ENCODE data around the gene C4orf50. TPM values are rescaled to one million over a fixed set of nuclear protein-coding genes. Genes with fewer than 3 reads are reported as not detected.

The C4orf50 gene
- total and polyA plus RNA-seq, 2 of the 13 experiments (the other 11 are each of a cell fraction or from before 2014, with no cell fraction given), result not detected

- H3K4me3 ChIP-seq (replicated peaks in 1 of 3; ENCODE audit: insufficient read depth in 1 of 3, low read depth in 2 of 3, low read length in 3 of 3), result no peak overlapping the region
- ATAC-seq (peak; percentile 43; the same call in 2 of the 3 replicates), FAIRE-seq (no peak), DNase-seq (ENCODE audit: low spot score) (no peak)
- H3K9ac ChIP-seq (ENCODE audit: insufficient read depth, low read depth, low read length), result no peak overlapping the region
- H3K79me2 ChIP-seq (ENCODE audit: insufficient read depth, low read length), result no peaks in the 10 kb centered on the region
- H4K20me1 ChIP-seq (ENCODE audit: insufficient read depth, low read length), result no peaks in the 10 kb centered on the region
- POLR2A ChIA-PET, result no interaction called here
- peak; percentile 80; the same call in 1 of the 2 replicates for TF ChIP-seq ZNF768 (CRISPR knock-in tag; IDR thresholded peaks at IDR 0.05)
- TF ChIP-seq ZFP91 (CRISPR knock-in tag; IDR thresholded peaks at IDR 0.05; ENCODE audit: borderline replicate concordance), result no peak
- TF ChIP-seq ZNF567 (CRISPR knock-in tag; IDR thresholded peaks at IDR 0.05; ENCODE audit: borderline replicate concordance), result no peak
- TF ChIP-seq ZNF124 (CRISPR knock-in tag; IDR thresholded peaks at IDR 0.05), result no peak
- TF ChIP-seq HMG20A (CRISPR knock-in tag; IDR thresholded peaks at IDR 0.05; ENCODE audit: borderline replicate concordance), result no peak
- no peak for TF ChIP-seq ZBTB7B (CRISPR knock-in tag; IDR thresholded peaks at IDR 0.05)
- no peak for TF ChIP-seq NBN (conservative IDR thresholded peaks at IDR 0.05)
- H3K4me1 ChIP-seq (ENCODE audit: insufficient read depth, low read length), result no peaks in the 10 kb centered on the region
- in situ Hi-C loops (cut with HindIII; ENCODE audit: extremely low pct_ligation_motif_present, low pct_unique_long_range_greater_than_20kb), result no loop called here
- no peaks in the 10 kb centered on the region for H3K36me3 ChIP-seq (replicated peaks in 1 of 2; ENCODE audit: control insufficient read depth in 1 of 2, insufficient read depth in 2 of 2, low read length in 2 of 2)
- H3K27ac ChIP-seq (ENCODE audit: extremely low read length, insufficient read depth, low read length), result no peak overlapping the region
- CTCF ChIA-PET (ENCODE audit: low intra/inter-chr PET ratio, low total read pairs), result no interaction called here
- H2AFZ ChIP-seq (ENCODE audit: low read length), result no peak overlapping the region
- intact Hi-C loops (cut with micrococcal nuclease; ENCODE audit: unreplicated experiment), result no loop called here
- BruUV-seq (replicated peaks), result no TSS peak
- no peaks in the 10 kb centered on the region for H3K9me3 ChIP-seq (ENCODE audit: low read length)
- peaks cover 3 to 33% of the 10 kb centered on the region in 2 experiments for H3K27me3 ChIP-seq (ENCODE audit: control insufficient read depth in 1 of 2, insufficient read depth in 2 of 2, low read length in 2 of 2)
- H3K4me2 ChIP-seq (ENCODE audit: low read depth, low read length), result no peak overlapping the region
- WGBS (ENCODE audit: low lambda C conversion rate), result 7% methylated on average over 11 of the region's 11 CpGs
These were observed 14.3 kb upstream of the C4orf50 start for GRCh38 chr4:6032249-6033244.

All from HepG2 (cell line).